Colon (tissue), 2 donors: ENCODE results near the gene TIGD2.

Experiments used
- FAIRE-seq: peaks from 2 replicates; lab custom pipeline; 2012; peaks lifted over from hg19 to GRCh38; lab: Jason Lieb, UNC
- donor health status: control.
- donor health status: control.

TIGD2 gene

GRCh38 chr4:89162987-89163386, 51.7 kb downstream of the TIGD2 start:
- no peak for FAIRE-seq

- FAIRE-seq, result no peak
Measured at GRCh38 chr4:89164400-89164799, 53.1 kb downstream of the TIGD2 start.
